PC-3 (cell line): ENCODE results near the gene LAIR1. TPM values are rescaled to one million over a fixed set of nuclear protein-coding genes. Genes with fewer than 3 reads are reported as not detected.

Source experiments
- ATAC-seq: fragments of 200-7000 bp; cut with Tn5 transposase; 2 replicates; pipeline ENCODE4 v1.9.1; 2020; ENCODE audit warnings: mild to moderate bottlenecking, moderate library complexity
- BruUV-seq: library from RNA; stranded (reverse); fragments of 400-500 nt; replicated peaks from 2 replicates; lab custom pipeline; 2021; lab: Mats Ljungman, UMichigan
- CTCF ChIA-PET: fragments of 300-600 bp; sonication (Branson Sonifier 250); formaldehyde crosslinking; loops from one replicate; lab custom pipeline; 2022; ENCODE audit warnings: antibody characterized with exemption; lab: Charles Lee
- POLR2A ChIA-PET: fragments of 300-600 bp; sonication (Branson Sonifier 250); formaldehyde crosslinking; loops from one replicate; lab custom pipeline; 2022; ENCODE audit warnings: antibody characterized with exemption; ENCODE audit not compliant: unreplicated experiment; lab: Charles Lee
- DNase-seq: peaks from one replicate; pipeline ENCODE4 v3.0.0-alpha.2; 2015
- H2AFZ ChIP-seq: fragments of 300-600 bp; sonication (generic); 2 replicates; pipeline ENCODE4 v1.6.0; 2016; ENCODE audit warnings: antibody characterized with exemption, low read length
- H3F3A ChIP-seq: fragments of 300-600 bp; sonication (generic); one replicate; pipeline ENCODE4 v1.6.0; 2017; ENCODE audit warnings: antibody characterized with exemption, low read length, control low read depth, mild to moderate bottlenecking; ENCODE audit not compliant: unreplicated experiment
- H3K27ac ChIP-seq: fragments of 300-600 bp; sonication (generic); 2 replicates; pipeline ENCODE4 v1.5.1; 2016; ENCODE audit warnings: mild to moderate bottlenecking, low read length
- H3K27me3 ChIP-seq: fragments of 300-600 bp; sonication (generic); 2 replicates; pipeline ENCODE4 v1.6.1; 2016; ENCODE audit warnings: low read length, mixed read lengths
- H3K36me3 ChIP-seq: fragments of 300-600 bp; sonication (generic); 2 replicates; pipeline ENCODE4 v1.6.1; 2016; ENCODE audit warnings: low read depth, mixed run types, low read length, mixed read lengths
- H3K4me1 ChIP-seq: fragments of 300-600 bp; sonication (generic); 2 replicates; pipeline ENCODE4 v1.5.1; 2016; ENCODE audit warnings: low read length; ENCODE audit not compliant: insufficient read depth
- H3K4me2 ChIP-seq: fragments of 300-600 bp; sonication (generic); 2 replicates; pipeline ENCODE4 v1.6.0; 2016; ENCODE audit warnings: low read length
- H3K4me3 ChIP-seq: fragments of 300-600 bp; sonication (generic); 2 replicates; pipeline ENCODE4 v1.5.1; 2016; ENCODE audit warnings: mild to moderate bottlenecking, low read length, mixed read lengths
- H3K79me2 ChIP-seq: fragments of 300-600 bp; sonication (generic); 2 replicates; pipeline ENCODE4 v1.6.1; 2017; ENCODE audit warnings: low read length, mixed read lengths
- H3K9ac ChIP-seq: fragments of 300-600 bp; sonication (generic); 2 replicates; pipeline ENCODE4 v1.6.0; 2016; ENCODE audit warnings: mild to moderate bottlenecking, low read length
- H3K9me2 ChIP-seq: fragments of 300-600 bp; sonication (generic); replicated peaks from 2 replicates; pipeline ENCODE4 v1.6.1; 2016; ENCODE audit warnings: mixed run types, low read length, mixed read lengths
- H3K9me3 ChIP-seq: fragments of 300-600 bp; sonication (generic); 2 replicates; pipeline ENCODE4 v1.6.1; 2016; ENCODE audit warnings: low read length, mixed read lengths
- H4K20me1 ChIP-seq: fragments of 300-600 bp; sonication (generic); 2 replicates; pipeline ENCODE4 v1.6.1; 2016; ENCODE audit warnings: low read length, mixed read lengths
- EZH2 ChIP-seq: fragments of 300-600 bp; sonication (generic); IDR thresholded peaks from one replicate; pipeline ENCODE4 v1.6.1; 2017; ENCODE audit warnings: antibody characterized with exemption, mild to moderate bottlenecking, low read length; ENCODE audit not compliant: unreplicated experiment
- EZH2phosphoT487 ChIP-seq: fragments of 300-600 bp; sonication (generic); IDR thresholded peaks from 2 replicates; pipeline ENCODE4 v1.6.1; 2018; ENCODE audit warnings: mild to moderate bottlenecking, antibody characterized with exemption, low read length, borderline replicate concordance
- intact Hi-C: fragments of 100-400 bp; cut with micrococcal nuclease; formaldehyde crosslinking; loops from 2 replicates; pipeline ENCODE4 v1.9.0; 2023
- total RNA-seq: library from RNA; depleted of rRNA; stranded (reverse); fragments of >200 nt; gene quantifications from 2 replicates; pipeline ENCODE4 v1.2.3, GENCODE V29; 2014
- TF ChIP-seq, protein P1 (sequence below): fragments of 300-600 bp; sonication (generic); conservative IDR thresholded peaks from 2 replicates; pipeline ENCODE4 v1.5.1; 2017; ENCODE audit warnings: antibody characterized with exemption, low read depth, mild to moderate bottlenecking, low read length

LAIR1 gene
- total RNA-seq, 1 experiment from 2014 or later = not detected

DNA sequence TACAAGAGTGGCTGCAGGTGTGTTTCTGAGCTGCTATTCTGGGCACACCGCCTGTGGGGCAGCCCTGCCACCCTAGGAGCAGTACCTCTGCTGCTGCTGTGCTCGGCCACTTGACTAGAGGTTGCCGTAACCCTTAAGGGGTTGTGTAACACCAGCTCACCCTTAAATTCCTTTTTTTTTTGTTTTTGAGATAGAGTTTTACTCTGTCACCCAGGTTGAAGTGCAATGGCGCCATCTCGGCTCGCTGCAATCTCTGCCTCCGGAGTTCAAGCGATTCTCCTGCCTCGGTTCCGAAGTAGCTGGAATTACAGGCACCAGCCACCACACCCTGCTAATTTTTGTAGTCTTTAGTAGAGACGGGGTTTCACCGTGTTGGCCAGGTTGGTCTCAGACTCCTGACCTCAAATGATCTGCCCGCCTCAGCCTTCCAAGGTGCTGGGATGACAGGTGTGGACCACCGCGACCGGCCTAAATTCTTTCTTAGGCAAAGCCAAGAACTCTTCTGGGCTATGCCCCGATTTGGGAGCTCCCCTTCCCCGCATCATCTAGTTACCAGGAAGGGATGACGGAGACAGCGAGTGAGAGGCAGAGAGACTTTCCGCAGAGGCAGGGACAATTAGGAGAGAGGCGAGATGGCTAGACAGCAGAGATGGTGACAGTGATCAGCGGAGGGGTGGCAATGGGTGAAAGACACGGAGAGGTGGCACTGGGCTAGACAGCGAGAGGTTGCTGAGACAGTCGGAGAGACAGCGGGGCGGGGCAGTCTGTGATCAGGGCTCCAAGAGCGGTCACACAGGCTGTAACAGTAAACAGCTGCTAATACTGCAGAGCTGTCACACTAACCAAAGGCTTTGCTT is 47.4 kb downstream of the LAIR1 start:
- Histone ChIP-seq H4K20me1 (no peaks in the 10 kb centered on the region), H3K9ac (no peak overlapping the region), H3K27ac (no peak overlapping the region), H3K9me3 (no peaks in the 10 kb centered on the region), H3K4me2 (no peak overlapping the region), H3K9me2 (no peaks in the 10 kb centered on the region), H3K36me3 (no peaks in the 10 kb centered on the region), H3K4me1 (no peaks in the 10 kb centered on the region), H2AFZ (no peak overlapping the region), H3F3A (no peaks in the 10 kb centered on the region), H3K27me3 (peaks cover 88% of the 10 kb centered on the region), H3K4me3 (no peak overlapping the region), H3K79me2 (no peaks in the 10 kb centered on the region)
- intact Hi-C loops = no loop called here
- DNase-seq (no peak), ATAC-seq (no peak)
- BruUV-seq = no TSS peak
- ChIA-PET CTCF (no interaction called here), POLR2A (no interaction called here)
- TF ChIP-seq, protein P1, sequence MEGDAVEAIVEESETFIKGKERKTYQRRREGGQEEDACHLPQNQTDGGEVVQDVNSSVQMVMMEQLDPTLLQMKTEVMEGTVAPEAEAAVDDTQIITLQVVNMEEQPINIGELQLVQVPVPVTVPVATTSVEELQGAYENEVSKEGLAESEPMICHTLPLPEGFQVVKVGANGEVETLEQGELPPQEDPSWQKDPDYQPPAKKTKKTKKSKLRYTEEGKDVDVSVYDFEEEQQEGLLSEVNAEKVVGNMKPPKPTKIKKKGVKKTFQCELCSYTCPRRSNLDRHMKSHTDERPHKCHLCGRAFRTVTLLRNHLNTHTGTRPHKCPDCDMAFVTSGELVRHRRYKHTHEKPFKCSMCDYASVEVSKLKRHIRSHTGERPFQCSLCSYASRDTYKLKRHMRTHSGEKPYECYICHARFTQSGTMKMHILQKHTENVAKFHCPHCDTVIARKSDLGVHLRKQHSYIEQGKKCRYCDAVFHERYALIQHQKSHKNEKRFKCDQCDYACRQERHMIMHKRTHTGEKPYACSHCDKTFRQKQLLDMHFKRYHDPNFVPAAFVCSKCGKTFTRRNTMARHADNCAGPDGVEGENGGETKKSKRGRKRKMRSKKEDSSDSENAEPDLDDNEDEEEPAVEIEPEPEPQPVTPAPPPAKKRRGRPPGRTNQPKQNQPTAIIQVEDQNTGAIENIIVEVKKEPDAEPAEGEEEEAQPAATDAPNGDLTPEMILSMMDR = no peak
- TF ChIP-seq EZH2phosphoT487 (no peak), EZH2 (no peak)

DNA sequence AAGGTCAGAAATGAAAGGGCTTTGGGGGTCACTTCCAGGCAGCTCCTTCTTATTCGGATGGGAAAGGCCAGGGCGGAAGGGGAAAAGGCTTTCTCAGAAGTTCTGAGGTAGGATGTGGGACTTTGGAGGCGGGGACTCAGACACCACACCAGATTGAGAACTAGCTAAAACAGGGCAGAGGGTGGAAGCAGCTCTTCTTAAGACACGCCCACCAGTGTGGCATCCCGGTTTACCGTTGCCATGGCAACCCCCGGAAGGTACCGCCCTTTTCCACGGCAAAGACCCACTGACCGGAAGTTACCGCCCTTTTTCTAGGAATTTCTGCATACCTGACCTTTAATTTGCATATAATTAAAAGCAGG is 48.0 kb downstream of the LAIR1 start:
- H3K9me2 ChIP-seq = no peaks in the 10 kb centered on the region
- no peak overlapping the region for H3K27ac ChIP-seq
- TF ChIP-seq EZH2phosphoT487 (no peak), EZH2 (no peak)
- TF ChIP-seq, protein P1 = no peak
- no peaks in the 10 kb centered on the region for H3K79me2 ChIP-seq
- ATAC-seq = no peak
- CTCF ChIA-PET = interaction anchor here (0.8 kb wide), 1 partner anchor 74 kb away, joined by 4 read pairs; no protein-coding TSS in a partner anchor
- DNase-seq = no peak
- H3K27me3 ChIP-seq = peaks cover 93% of the 10 kb centered on the region
- no peak overlapping the region for H2AFZ ChIP-seq
- H3K9ac ChIP-seq = no peak overlapping the region
- no peaks in the 10 kb centered on the region for H4K20me1 ChIP-seq
- BruUV-seq = no TSS peak
- POLR2A ChIA-PET = no interaction called here
- no peaks in the 10 kb centered on the region for H3K4me1 ChIP-seq
- no peak overlapping the region for H3K4me3 ChIP-seq
- H3K4me2 ChIP-seq = no peak overlapping the region
- H3K9me3 ChIP-seq = no peaks in the 10 kb centered on the region
- H3F3A ChIP-seq = no peaks in the 10 kb centered on the region
- H3K36me3 ChIP-seq = no peaks in the 10 kb centered on the region
- intact Hi-C loops = no loop called here

DNA sequence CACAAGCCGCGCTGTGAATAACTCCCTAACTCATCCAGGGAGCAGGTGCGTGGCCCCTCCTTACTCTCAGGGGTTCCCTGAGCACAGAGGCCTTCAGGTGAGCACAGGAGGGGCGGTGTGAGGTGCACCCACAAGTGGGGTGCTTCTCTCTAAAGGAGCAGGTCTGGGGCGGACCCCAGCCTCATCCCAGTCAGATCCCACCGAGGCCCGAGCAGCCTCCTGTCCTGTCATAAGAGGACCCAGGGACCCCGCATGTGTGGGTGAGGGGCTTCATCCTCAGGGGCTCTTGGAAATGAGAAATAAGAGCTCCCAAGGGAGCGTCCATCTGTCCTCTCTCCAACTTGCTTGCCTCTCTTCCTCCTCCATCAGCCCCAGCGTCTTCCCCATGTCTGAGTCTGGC is 48.8 kb downstream of the LAIR1 start:
- Histone ChIP-seq H3K4me2 (no peak overlapping the region), H3K79me2 (no peaks in the 10 kb centered on the region), H2AFZ (no peak overlapping the region), H3K27ac (no peak overlapping the region), H3K9me2 (no peaks in the 10 kb centered on the region), H3F3A (no peaks in the 10 kb centered on the region), H3K4me1 (no peaks in the 10 kb centered on the region), H3K9ac (no peak overlapping the region), H3K9me3 (no peaks in the 10 kb centered on the region), H3K36me3 (no peaks in the 10 kb centered on the region), H4K20me1 (no peaks in the 10 kb centered on the region), H3K4me3 (no peak overlapping the region), H3K27me3 (peaks cover 94% of the 10 kb centered on the region)
- DNase-seq = no peak
- POLR2A ChIA-PET = no interaction called here
- intact Hi-C loops = no loop called here
- CTCF ChIA-PET = interaction anchor here (0.8 kb wide), 1 partner anchor 75 kb away, joined by 4 read pairs; no protein-coding TSS in a partner anchor
- ATAC-seq = no peak
- no TSS peak for BruUV-seq
- TF ChIP-seq, protein P1 = no peak
- TF ChIP-seq EZH2 (no peak), EZH2phosphoT487 (no peak)
